Activated B cell treated with CpG ODN at 0.5 μM for 24 hours (primary cell): ENCODE measurements around the gene FZD7. TPM values are rescaled to one million over a fixed set of nuclear protein-coding genes. Genes with fewer than 3 reads are reported as not detected.

Source experiments
- ATAC-seq: fragments of 200-7000 bp; cut with Tn5 transposase; one replicate; pipeline ENCODE4 v1.10.0; 2021; ENCODE audit warnings: low read depth, mild to moderate bottlenecking, moderate library complexity
- CTCF ChIA-PET: fragments of 350-600 bp; sonication (Branson Sonifier 250); formaldehyde crosslinking; loops from one replicate; lab custom pipeline; 2021; ENCODE audit warnings: antibody characterized with exemption; lab: Charles Lee
- POLR2A ChIA-PET: fragments of 350-600 bp; sonication (Branson Sonifier 250); formaldehyde crosslinking; loops from one replicate; lab custom pipeline; 2021; ENCODE audit warnings: antibody characterized with exemption; lab: Charles Lee
- DNase-seq: peaks from one replicate; pipeline ENCODE4 v3.0.0; 2022
- H3K27ac Mint-ChIP-seq: one replicate; pipeline ENCODE4 v1.8.0; 2020; ENCODE audit warnings: mixed read lengths
- H3K27me3 Mint-ChIP-seq: one replicate; pipeline ENCODE4 v1.8.0; 2021; ENCODE audit warnings: mixed read lengths
- H3K36me3 Mint-ChIP-seq: one replicate; pipeline ENCODE4 v1.8.0; 2021; ENCODE audit warnings: low read depth, mixed read lengths
- H3K4me1 Mint-ChIP-seq: one replicate; pipeline ENCODE4 v1.8.0; 2021; ENCODE audit warnings: mixed read lengths
- H3K4me3 Mint-ChIP-seq: one replicate; pipeline ENCODE4 v1.8.0; 2020; ENCODE audit warnings: mild to moderate bottlenecking, mixed read lengths
- H3K9me3 Mint-ChIP-seq: one replicate; pipeline ENCODE4 v1.8.0; 2020; ENCODE audit warnings: mixed read lengths
- intact Hi-C: fragments of 100-400 bp; cut with micrococcal nuclease; formaldehyde crosslinking; loops from one replicate; pipeline ENCODE4 v1.15.1; 2024
- total RNA-seq: library from RNA; stranded (reverse); gene quantifications from 2 replicates; pipeline ENCODE4 v1.2.3, GENCODE V29; 2022
- TF ChIP-seq, protein P1 (sequence below): fragments of 200-600 bp; IDR thresholded peaks from one replicate; pipeline ENCODE4 v1.8.0; 2022; ENCODE audit warnings: antibody characterized with exemption, mild to moderate bottlenecking

FZD7 gene
- total RNA-seq, 1 donor from 2014 or later = 0.33 TPM

DNA sequence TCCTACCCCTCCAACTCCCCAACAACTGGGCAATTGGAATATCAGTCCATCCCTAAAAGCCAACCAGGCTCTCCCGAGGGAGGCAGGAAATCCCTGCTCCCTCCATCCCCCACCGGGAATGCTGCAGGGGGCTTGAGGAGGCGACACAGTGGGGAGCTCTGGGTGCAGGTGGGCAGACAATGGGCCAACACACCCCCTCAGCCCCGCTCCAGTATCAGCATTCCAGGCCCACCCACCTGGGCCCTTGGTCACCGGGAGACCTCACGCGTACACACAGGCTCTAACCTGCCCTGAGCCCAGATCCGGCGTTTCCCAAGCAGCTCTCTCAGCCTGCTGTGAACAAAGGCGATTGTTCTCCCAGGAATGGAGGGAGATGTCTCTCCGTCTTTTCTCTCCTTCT, 37.6 kb upstream of the FZD7 start:
- CTCF ChIA-PET = no interaction called here
- intact Hi-C loops = no loop called here
- no peaks in the 10 kb centered on the region for H3K36me3 Mint-ChIP-seq
- H3K27ac Mint-ChIP-seq = no peak overlapping the region
- no peak overlapping the region for H3K4me3 Mint-ChIP-seq
- no peaks in the 10 kb centered on the region for H3K4me1 Mint-ChIP-seq
- H3K9me3 Mint-ChIP-seq = no peaks in the 10 kb centered on the region
- no peak for DNase-seq
- no peak for ATAC-seq
- TF ChIP-seq, protein P1, sequence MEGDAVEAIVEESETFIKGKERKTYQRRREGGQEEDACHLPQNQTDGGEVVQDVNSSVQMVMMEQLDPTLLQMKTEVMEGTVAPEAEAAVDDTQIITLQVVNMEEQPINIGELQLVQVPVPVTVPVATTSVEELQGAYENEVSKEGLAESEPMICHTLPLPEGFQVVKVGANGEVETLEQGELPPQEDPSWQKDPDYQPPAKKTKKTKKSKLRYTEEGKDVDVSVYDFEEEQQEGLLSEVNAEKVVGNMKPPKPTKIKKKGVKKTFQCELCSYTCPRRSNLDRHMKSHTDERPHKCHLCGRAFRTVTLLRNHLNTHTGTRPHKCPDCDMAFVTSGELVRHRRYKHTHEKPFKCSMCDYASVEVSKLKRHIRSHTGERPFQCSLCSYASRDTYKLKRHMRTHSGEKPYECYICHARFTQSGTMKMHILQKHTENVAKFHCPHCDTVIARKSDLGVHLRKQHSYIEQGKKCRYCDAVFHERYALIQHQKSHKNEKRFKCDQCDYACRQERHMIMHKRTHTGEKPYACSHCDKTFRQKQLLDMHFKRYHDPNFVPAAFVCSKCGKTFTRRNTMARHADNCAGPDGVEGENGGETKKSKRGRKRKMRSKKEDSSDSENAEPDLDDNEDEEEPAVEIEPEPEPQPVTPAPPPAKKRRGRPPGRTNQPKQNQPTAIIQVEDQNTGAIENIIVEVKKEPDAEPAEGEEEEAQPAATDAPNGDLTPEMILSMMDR = no peak
- H3K27me3 Mint-ChIP-seq = no peaks in the 10 kb centered on the region
- POLR2A ChIA-PET = no interaction called here

DNA sequence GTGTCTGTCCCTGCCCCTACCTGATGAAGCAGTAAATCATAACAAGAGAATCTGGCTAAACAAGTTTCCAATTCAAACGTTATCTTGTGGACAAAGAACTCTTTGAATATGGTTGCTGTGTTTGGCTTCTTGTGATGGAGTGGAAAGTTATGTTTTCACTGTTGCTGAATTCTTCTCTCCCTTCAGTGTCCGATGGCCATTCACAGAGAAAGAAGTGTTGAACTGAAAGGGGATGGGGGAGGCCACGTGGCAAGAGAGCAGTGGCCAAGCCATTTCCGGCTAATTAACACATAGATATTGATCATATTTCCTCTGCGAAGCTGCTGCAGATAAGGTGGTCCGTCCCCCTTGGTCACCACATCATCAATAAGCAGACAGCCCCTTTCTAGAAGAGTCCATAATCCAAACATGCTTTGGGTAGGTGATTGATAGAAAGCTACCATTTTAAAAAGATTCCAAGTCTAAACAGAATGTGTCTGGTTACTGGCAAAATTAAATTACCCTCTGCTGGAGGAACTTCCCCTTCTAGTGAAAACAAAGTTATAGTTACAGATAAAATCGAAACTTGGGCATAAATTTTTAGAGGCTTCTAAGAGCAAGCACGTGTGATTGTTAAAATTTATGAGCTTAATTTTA, 36.9 kb upstream of the FZD7 start:
- Mint-ChIP-seq H3K36me3 (no peaks in the 10 kb centered on the region), H3K27ac (no peak overlapping the region), H3K4me3 (no peak overlapping the region), H3K9me3 (no peaks in the 10 kb centered on the region), H3K4me1 (no peaks in the 10 kb centered on the region), H3K27me3 (no peaks in the 10 kb centered on the region)
- intact Hi-C loops = no loop called here
- ATAC-seq (no peak), DNase-seq (no peak)
- CTCF ChIA-PET = no interaction called here
- POLR2A ChIA-PET = no interaction called here
- TF ChIP-seq, protein P1 = no peak

DNA sequence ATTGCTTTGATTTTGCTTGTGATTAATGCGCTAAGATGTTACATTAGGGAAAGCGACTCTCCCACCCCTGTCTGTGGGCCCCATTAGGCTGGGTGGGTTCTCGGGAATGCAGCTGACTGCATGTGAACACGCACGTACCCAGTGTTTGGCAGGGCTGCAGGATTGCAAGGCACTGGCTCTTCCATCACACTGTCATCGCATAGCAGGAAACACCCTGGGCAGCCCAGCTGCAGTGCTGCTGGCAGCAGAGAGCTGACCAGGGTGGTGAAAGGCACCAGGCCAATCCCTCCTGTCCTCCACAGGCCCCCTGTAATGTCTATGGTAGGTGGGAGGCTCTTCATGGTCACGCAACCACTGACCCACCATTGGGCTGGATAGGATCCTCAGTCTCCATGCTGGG, 34.4 kb upstream of the FZD7 start:
- CTCF ChIA-PET = no interaction called here
- no peaks in the 10 kb centered on the region for H3K36me3 Mint-ChIP-seq
- no peak for ATAC-seq
- TF ChIP-seq, protein P1 = no peak
- peaks cover 5% of the 10 kb centered on the region for H3K4me1 Mint-ChIP-seq
- intact Hi-C loops = no loop called here
- no peak for DNase-seq
- H3K9me3 Mint-ChIP-seq = no peaks in the 10 kb centered on the region
- H3K27ac Mint-ChIP-seq = no peak overlapping the region
- H3K4me3 Mint-ChIP-seq = no peak overlapping the region
- POLR2A ChIA-PET = no interaction called here
- no peaks in the 10 kb centered on the region for H3K27me3 Mint-ChIP-seq

DNA sequence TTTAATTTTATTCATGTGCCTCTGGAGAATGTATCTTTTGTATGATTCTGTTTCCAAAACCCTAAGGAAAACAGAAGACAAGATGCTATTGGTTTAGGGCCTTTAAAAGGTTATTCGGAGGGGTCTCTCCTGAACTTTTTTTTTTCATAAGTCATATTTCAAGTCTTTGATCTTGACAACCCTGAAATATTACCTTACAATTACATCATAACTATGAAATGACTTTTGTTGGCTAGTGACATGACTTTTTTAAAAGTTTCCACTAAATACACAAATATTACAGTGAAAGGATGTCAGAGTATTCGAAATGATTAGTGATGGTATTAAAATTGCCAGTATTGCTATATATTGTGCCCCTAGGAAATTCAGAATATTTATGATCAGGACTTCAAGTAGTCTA, 31.8 kb upstream of the FZD7 start:
- ChIA-PET POLR2A (no interaction called here), CTCF (no interaction called here)
- no peak overlapping the region for H3K27ac Mint-ChIP-seq
- no peaks in the 10 kb centered on the region for H3K36me3 Mint-ChIP-seq
- TF ChIP-seq, protein P1 = no peak
- H3K9me3 Mint-ChIP-seq = no peaks in the 10 kb centered on the region
- ATAC-seq = no peak
- no peak for DNase-seq
- no peak overlapping the region for H3K4me3 Mint-ChIP-seq
- intact Hi-C loops = no loop called here
- H3K4me1 Mint-ChIP-seq = peaks cover 14% of the 10 kb centered on the region
- H3K27me3 Mint-ChIP-seq = no peaks in the 10 kb centered on the region

DNA sequence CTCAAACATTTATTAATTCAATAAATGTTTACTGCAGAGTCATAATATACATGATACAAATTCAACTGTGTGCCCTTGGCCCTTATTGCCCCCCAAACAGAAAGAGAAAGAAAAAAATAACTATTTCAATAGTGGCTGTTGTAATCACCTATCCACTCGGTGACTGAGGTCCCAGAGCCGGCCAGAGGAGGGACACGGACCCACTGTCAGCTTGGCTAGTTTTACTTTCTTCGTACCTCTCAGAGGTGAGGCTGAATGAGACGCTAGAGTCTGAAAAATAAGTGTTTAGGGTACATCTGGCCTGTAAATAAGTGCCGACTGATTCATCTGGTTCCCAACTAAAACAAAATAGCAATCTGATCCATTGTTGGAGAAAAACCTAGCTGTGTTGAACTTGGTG, 31.3 kb upstream of the FZD7 start:
- POLR2A ChIA-PET = no interaction called here
- Mint-ChIP-seq H3K4me1 (peaks cover 14% of the 10 kb centered on the region), H3K36me3 (no peaks in the 10 kb centered on the region), H3K27me3 (no peaks in the 10 kb centered on the region), H3K27ac (no peak overlapping the region), H3K4me3 (no peak overlapping the region), H3K9me3 (no peaks in the 10 kb centered on the region)
- TF ChIP-seq, protein P1 = no peak
- DNase-seq (no peak), ATAC-seq (no peak)
- CTCF ChIA-PET = no interaction called here
- intact Hi-C loops = no loop called here
